DND-41 (cell line): ENCODE measurements around the gene PRICKLE2.

Experiments
- EZH2 ChIP-seq: IDR thresholded peaks from 3 replicates; pipeline ENCODE4 v1.6.1; 2012; ENCODE audit warnings: borderline replicate concordance, low read depth, mild to moderate bottlenecking, moderate library complexity, low read length, inconsistent platforms; ENCODE audit not compliant: severe bottlenecking
- TF ChIP-seq, protein P1 (sequence below): IDR thresholded peaks from 2 replicates; pipeline ENCODE4 v1.5.1; 2012; ENCODE audit warnings: borderline replicate concordance, low read length, moderate library complexity, mild to moderate bottlenecking; ENCODE audit not compliant: poor library complexity, severe bottlenecking; ENCODE audit errors: extremely low read depth

DNA sequence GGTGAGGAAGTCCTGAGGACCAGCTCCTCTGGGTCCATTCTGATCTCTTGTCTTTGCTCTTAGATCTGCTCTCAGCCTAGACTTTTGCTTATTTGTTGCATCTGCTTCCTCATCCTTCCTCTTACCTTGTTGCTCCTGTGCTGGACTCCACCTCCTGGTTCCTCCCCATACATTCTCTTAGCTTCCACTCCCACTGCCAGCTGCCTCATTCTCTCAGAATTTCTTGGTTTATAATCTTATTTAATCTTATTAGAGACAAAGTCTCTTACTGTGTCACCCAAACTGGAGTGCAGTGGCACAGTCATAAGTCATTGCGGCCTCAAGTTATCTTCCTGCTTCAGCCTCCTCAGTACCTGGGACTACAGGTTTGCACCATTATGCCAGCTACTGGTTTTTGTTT lies 133.8 kb downstream of the PRICKLE2 start:
- TF ChIP-seq, protein P1, sequence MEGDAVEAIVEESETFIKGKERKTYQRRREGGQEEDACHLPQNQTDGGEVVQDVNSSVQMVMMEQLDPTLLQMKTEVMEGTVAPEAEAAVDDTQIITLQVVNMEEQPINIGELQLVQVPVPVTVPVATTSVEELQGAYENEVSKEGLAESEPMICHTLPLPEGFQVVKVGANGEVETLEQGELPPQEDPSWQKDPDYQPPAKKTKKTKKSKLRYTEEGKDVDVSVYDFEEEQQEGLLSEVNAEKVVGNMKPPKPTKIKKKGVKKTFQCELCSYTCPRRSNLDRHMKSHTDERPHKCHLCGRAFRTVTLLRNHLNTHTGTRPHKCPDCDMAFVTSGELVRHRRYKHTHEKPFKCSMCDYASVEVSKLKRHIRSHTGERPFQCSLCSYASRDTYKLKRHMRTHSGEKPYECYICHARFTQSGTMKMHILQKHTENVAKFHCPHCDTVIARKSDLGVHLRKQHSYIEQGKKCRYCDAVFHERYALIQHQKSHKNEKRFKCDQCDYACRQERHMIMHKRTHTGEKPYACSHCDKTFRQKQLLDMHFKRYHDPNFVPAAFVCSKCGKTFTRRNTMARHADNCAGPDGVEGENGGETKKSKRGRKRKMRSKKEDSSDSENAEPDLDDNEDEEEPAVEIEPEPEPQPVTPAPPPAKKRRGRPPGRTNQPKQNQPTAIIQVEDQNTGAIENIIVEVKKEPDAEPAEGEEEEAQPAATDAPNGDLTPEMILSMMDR = no peak
- TF ChIP-seq EZH2 = no peak
